ENCODE data around the gene SLC35C1.
"Not testable (repeated sequence)": the region's sequence is repeated elsewhere in the genome, so short reads cannot be mapped to it uniquely, and the experiment has no call there.

Gene SLC35C1

DNA sequence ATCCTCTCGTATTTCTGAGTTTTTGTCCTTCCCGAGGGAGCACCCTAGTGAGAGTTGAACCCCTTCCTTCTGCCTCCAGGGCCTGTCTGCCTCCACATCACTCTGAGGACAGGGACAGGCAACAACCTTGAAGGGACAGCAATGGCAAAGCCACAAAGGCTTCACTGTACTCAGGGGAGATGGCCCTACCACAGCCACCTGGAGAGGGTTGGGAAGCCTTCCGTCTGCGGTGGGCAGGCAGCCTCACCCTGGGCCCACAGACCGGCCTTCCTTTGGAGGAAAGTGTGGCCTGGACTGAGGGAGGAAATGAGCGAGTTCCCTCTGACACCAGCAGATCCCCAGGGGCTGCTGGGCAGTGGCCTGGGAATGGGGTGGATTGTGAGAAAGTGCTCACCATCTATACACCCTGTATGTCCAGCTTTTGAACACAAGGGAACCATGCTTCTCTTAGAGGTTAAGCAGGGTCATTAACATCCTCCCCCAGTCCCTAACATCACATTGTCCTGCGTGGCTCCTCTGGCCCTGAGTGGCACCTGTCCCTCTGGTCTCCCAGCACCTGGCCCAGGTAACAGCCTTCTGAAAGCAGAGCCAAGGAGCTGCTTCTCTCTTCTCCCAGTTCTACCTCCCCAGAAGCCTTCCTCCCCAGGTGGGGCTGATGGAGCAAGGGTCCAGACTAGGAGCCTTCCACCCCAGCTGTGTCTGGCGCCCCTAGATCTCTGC lies 6.8 kb downstream of the SLC35C1 start:
- no peak for DNase-seq

DNA sequence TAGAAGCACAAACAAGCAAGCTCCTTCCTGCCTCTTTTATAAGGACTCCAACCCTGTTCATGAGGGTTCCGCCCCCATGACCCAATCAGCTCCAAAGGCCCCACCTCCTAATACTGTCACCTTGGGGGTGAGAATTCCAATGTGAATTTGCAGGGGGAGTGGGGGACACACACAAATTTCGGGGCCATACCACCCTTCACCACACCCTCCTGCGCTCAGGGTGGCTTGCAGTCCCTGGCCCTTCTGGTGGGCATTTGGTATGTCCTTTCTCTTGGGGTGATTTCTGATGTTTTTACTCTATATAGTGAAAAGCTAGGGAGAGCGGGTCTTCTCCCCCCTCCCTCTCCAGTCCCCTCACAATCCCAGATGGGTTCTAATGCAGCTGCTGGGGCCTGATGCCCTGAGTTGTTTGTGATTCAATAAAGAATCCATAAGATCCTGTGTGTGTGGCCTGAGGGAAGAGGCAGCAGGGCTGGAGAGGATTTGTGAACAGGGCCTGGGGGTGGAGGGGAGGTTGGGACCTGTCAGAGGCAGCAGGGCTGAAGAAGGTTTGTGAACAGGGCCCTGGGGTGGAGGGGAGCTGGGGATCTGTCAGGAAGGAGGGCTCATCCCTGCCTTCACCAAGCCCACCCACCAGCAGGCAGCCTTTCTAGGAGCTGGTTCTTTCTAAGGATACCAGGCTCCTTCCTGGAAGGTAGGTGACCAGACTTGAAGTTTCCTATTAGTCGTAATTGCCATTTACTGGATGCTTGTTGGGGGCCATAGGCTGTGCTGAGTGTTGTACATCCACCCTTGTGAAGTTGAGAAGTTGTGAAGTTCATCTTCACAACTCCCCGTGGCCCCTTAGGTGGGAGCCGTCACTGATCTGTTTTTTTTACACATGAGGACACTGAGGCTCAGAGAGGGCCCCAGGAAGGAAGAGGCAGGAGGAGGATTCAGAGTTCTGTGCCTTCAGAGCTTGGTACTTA lies 7.9 kb downstream of the SLC35C1 start:
- DNase-seq, result no peak

- DNase-seq, result no peak
Measured at GRCh38 chr11:45815747-45816146, 10.8 kb downstream of the SLC35C1 start.

DNA sequence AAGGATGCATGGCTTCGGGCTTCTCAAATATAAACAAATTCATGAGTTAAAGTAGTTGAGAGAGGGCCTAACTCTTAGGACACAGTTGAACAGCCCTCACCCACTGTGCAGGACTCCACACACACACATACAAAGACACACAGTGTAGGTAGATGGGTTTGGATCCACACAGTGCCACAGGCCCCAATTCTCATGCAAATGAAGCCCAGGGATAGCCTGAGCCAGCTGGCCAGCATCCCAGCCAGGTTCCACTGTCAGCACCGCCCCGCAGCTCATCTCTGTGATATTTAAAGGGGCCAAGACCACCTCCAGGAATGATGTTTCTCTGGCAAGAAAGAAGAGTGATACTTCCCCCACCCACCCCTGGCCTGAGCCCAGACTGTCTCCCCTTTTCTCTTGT lies 11.7 kb downstream of the SLC35C1 start:
- no peak for DNase-seq

GRCh38 chr11:45817191-45817590 lies 12.2 kb downstream of the SLC35C1 start:
- DNase-seq, result no peak

DNA sequence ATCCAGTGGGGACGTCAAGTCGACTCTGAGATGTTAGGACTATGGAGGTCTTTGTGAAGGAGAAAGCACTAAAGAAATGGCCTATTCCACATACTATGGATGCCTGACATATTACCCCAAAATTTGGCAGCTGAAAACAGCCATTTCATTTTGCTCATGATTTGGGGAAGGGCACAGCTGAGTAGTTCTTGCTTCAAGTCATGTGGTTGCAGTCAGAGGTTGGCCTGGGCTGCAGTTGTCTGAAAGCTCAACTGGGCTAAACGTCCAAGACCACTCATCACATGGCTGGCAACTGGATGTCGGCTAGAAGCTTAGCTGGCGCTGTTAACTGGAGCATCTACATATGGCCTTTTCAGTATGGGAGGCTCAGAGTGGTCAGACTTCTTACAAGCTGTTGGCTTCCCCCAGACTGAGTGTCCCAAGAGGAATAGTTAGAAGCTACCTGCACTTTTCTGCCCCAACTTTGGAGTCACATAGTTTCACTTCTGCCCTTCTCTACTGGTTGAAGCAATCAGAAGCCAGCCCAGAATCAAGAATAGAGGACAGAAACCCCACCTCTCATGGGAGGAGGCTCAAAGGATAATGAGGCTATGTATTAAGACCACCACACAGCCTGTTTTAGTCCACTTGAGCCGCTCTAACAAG lies 14.1 kb downstream of the SLC35C1 start:
- DNase-seq, result no peak

GRCh38 chr11:45820211-45820857 lies 15.4 kb downstream of the SLC35C1 start:
- DNase-seq, result no peak

DNA sequence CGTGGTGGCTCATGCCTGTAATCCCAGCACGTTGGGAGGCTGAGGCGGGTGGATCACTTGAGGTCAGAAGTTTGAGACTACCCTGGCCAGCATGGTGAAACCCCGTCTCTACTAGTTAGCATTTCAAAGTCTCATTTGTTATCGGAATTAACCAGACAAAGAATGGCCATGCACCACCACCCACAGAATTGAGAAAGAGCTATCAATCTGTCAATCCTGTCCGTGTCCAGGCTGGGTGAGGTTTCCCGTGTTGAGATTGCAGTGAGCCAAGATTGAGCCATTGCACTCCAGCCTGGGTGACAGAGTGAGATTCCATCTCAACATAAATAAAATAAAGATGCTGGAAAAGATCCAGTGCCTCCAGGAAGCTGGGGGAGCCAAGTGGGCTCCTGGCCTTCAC lies 21.5 kb downstream of the SLC35C1 start:
- not testable (repeated sequence) for DNase-seq

GRCh38 chr11:45827123-45827522 lies 22.2 kb downstream of the SLC35C1 start:
- DNase-seq, result no peak

GRCh38 chr11:45828996-45829395 lies 24.0 kb downstream of the SLC35C1 start:
- DNase-seq, result no peak

DNA sequence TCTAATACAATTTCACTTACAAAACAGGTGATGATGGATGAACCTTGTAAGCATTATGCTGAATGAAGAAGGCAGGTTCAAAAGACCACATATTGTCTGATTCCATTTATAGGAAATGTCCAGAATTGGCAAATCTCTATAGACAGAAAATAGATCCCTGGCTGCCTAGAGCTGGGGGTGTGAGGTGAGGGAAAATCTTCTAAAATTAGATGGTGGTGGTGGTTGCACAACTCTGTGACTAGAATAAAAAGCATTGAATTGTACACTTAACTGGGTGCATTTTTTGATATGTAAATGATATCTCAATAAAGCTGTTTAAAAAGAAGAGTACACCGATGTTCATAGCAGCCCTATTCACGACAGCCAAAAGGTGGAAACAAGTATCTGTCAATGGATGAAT lies 25.6 kb downstream of the SLC35C1 start:
- no peak for DNase-seq

- no peak for DNase-seq
Measured at GRCh38 chr11:45832811-45833441, 28.0 kb downstream of the SLC35C1 start.

DNA sequence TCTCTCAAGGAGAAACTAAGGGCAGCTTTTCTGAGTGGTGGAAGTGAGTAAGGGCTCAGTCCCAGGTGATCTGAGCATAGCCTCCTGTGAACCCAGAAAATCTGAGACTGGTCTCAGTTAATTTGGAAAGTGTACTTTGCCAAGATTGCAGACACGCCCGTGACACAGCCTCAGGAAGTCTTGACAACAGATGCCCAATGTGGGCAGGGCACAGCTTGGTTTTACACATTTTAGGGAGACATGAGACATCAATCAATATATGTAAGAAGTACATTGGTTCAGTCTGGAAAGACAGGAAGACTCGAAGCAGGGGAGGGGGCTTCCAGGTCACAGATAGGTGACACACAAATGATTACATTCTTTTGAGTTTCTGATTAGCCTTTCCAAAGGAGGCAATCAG lies 28.8 kb downstream of the SLC35C1 start:
- DNase-seq, result no peak

DNA sequence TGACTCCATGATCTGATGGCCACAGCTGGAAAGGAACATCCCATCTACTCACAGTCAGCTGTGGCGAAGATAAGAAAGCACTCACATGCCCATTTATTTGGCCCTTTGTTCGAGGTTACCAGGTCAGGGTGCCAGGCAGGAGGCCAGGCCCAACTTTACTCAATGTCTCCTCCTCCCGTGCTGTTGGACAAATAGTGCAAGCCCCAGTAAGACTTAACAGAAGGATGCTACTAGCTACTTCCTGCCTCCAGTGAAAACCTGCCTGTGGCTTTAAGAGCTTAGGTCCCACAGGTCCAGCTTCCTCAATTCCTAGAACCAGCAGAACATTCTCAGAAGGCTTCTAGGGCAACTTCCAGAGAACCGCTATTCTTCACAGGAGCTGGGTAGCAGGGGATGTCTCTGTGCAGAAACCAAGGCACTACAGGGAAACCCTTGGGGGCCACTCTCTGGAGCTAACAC lies 29.4 kb downstream of the SLC35C1 start:
- DNase-seq, result no peak

GRCh38 chr11:45839204-45839603 lies 34.3 kb downstream of the SLC35C1 start:
- DNase-seq, result no peak

GRCh38 chr11:45840251-45840650 lies 35.3 kb downstream of the SLC35C1 start:
- not testable (repeated sequence) for DNase-seq

DNA sequence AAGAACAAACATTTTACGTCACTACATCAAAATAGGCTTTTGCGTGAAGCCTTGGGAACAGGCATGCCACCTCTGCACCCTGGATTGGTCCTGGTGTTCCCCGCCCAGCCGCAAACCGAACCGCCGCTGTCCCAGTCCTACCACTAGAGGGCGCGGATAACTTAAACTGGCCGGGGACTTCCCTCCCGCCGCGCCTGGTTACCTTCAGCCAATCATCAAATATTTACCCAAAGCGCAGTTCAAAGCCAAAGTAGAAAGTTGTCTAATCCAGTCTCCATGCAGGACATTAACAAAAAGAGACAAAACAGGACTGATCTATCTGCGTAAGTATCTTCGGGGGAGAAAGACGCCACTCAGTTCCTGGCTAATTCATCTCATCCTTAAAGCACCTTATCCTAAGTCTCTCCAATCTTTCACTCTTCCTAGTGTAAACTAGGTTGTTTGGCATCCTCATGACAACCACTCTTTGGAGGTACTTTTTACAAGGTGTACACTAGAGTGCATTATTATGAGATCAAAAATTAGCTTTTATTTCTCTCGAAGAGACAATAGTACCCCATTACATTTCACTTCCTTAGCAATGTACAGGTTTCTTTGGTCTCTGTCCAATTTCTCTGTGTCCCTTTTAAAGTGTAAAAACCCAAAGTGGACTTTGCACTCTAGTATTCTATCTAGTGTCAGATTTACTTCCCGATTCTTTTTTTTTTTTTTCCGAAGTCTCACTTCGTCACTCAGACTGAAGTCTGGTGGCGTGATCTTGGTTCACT lies 38.4 kb downstream of the SLC35C1 start:
- peak; percentile 80 for DNase-seq

DNA sequence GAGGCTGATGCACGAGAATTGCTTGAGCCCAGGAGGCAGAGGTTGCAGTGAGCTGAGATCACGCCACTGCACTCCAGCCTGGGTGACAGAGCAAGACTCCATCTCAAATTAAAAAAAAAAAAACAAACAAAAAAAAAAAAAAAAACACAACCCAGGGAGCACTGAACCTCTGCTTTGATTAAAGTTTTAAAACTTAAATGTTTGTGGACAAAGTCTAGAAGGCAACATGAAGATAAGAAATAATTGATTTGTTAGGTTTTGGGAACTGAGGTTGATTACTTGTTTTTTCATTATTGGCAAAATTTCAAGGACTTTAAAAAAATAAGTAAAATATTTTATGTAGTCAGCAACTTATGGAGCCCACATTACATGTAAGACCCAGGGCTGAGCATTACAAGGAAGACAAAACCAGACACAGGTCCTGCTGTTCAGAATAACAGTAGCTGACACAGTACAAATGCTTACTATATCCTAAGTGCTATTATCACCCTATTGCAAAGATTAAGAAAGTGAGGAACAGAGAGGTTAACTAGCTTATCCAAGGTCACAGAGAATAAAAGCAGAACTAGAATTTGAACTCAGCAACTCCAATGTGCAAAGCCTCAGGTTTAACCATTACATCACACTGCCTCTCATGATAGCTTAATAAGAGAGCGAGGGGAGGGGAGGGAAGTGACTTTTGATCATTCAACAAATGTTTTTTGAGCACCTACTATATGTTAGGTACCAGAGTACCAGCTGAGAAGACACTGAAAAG lies 40.1 kb downstream of the SLC35C1 start:
- DNase-seq, result no peak

GRCh38 chr11:45846174-45846675 lies 41.3 kb downstream of the SLC35C1 start:
- DNase-seq, result no peak

All from NCI-H1436 (cell line).